Right hindlimb (tissue), 1 donor: ENCODE results near the gene KCNAB2.

Experiments
- DNase-seq: peaks from one replicate; pipeline ENCODE4 v3.0.0-alpha.2; 2018

KCNAB2 gene

GRCh38 chr1:6084781-6085495, 39.2 kb downstream of the KCNAB2 start:
- DNase-seq, result no peak

- no peak for DNase-seq
Measured at GRCh38 chr1:6085666-6086065, 40.0 kb downstream of the KCNAB2 start.

- no peak for DNase-seq
Measured at GRCh38 chr1:6086358-6086757, 40.7 kb downstream of the KCNAB2 start.

GRCh38 chr1:6086762-6087376, 41.2 kb downstream of the KCNAB2 start:
- DNase-seq, result peak; percentile 70

GRCh38 chr1:6087377-6087772, 41.7 kb downstream of the KCNAB2 start:
- DNase-seq, result no peak

GRCh38 chr1:6087958-6088357, 42.3 kb downstream of the KCNAB2 start:
- no peak for DNase-seq

- DNase-seq, result no peak
Measured at GRCh38 chr1:6088956-6089355, 43.3 kb downstream of the KCNAB2 start.

GRCh38 chr1:6090288-6090687, 44.6 kb downstream of the KCNAB2 start:
- no peak for DNase-seq

GRCh38 chr1:6090996-6091822, 45.5 kb downstream of the KCNAB2 start:
- no peak for DNase-seq

- no peak for DNase-seq
Measured at GRCh38 chr1:6091823-6092109, 46.1 kb downstream of the KCNAB2 start.

- DNase-seq, result no peak
Measured at GRCh38 chr1:6092211-6092610, 46.5 kb downstream of the KCNAB2 start.

- DNase-seq, result no peak
Measured at GRCh38 chr1:6093071-6093470, 47.4 kb downstream of the KCNAB2 start.

GRCh38 chr1:6093611-6094010, 47.9 kb downstream of the KCNAB2 start:
- DNase-seq, result no peak

- DNase-seq, result peak; percentile 11
Measured at GRCh38 chr1:6094246-6094645, 48.6 kb downstream of the KCNAB2 start.

GRCh38 chr1:6094801-6095505, 49.3 kb downstream of the KCNAB2 start:
- DNase-seq, result peak; percentile 18

- no peak for DNase-seq
Measured at GRCh38 chr1:6095511-6096242, 50.0 kb downstream of the KCNAB2 start.

- peak; percentile 19 for DNase-seq
Measured at GRCh38 chr1:6096243-6097116, 50.8 kb downstream of the KCNAB2 start.

- DNase-seq, result peak; percentile 6
Measured at GRCh38 chr1:6097117-6097595, 51.5 kb downstream of the KCNAB2 start.

- DNase-seq, result no peak
Measured at GRCh38 chr1:6097824-6098223, 52.1 kb downstream of the KCNAB2 start.

GRCh38 chr1:6098303-6099215, 52.9 kb downstream of the KCNAB2 start:
- DNase-seq, result peak; percentile 72
